Cardiac muscle cell (in vitro differentiated cells and primary cell): ENCODE data around the gene GSTK1. TPM values are rescaled to one million over a fixed set of nuclear protein-coding genes. Genes with fewer than 3 reads are reported as not detected.

ENCODE experiments used
- DNase-seq, 2 donors: peaks; one replicate each; pipeline versions ENCODE4 v3.0.0 to v3.0.0-alpha.2; 2010 to 2017; ENCODE audit warnings: low read depth in 1 of 2, low spot score in 1 of 2
- H3K27ac ChIP-seq: fragments of 200-600 bp; sonication (generic); 2 replicates; pipeline ENCODE4 v1.5.1; 2016
- H3K27me3 ChIP-seq: fragments of 200-600 bp; sonication (generic); 2 replicates; pipeline ENCODE4 v1.6.0; 2016; ENCODE audit warnings: control low read depth
- H3K36me3 ChIP-seq: fragments of 200-600 bp; sonication (generic); 2 replicates; pipeline ENCODE4 v1.5.1; 2016; ENCODE audit warnings: control low read depth
- H3K4me1 ChIP-seq: fragments of 200-600 bp; sonication (generic); 2 replicates; pipeline ENCODE4 v1.8.1; 2017; ENCODE audit warnings: low read depth, mild to moderate bottlenecking, mixed run types
- H3K4me3 ChIP-seq: fragments of 200-600 bp; sonication (generic); 2 replicates; pipeline ENCODE4 v1.5.1; 2016; ENCODE audit warnings: mild to moderate bottlenecking
- H3K9me3 ChIP-seq: fragments of 200-600 bp; sonication (generic); 2 replicates; pipeline ENCODE4 v1.5.1; 2017; ENCODE audit warnings: low read depth, mild to moderate bottlenecking, control low read depth
- polyA plus RNA-seq: library from polyadenylated mRNA; unstranded; fragments of >200 nt; fragmentation: Nextera tagmentation; extraction: Ambion mirVana; gene quantifications from 2 replicates; pipeline ENCODE4 v1.2.1, GENCODE V29; 2016
- total RNA-seq: library from RNA; depleted of rRNA; stranded (reverse); fragments of >200 nt; gene quantifications from 2 replicates; pipeline ENCODE4 v1.2.3, GENCODE V29; 2016
- TF ChIP-seq, protein P1 (sequence below): IDR thresholded peaks from 2 replicates; pipeline ENCODE4 v1.5.1; 2012; ENCODE audit warnings: low read depth, mild to moderate bottlenecking, low read length

Gene GSTK1
- total and polyA plus RNA-seq, 2 experiments from 2014 or later: 218 to 248 TPM

DNA sequence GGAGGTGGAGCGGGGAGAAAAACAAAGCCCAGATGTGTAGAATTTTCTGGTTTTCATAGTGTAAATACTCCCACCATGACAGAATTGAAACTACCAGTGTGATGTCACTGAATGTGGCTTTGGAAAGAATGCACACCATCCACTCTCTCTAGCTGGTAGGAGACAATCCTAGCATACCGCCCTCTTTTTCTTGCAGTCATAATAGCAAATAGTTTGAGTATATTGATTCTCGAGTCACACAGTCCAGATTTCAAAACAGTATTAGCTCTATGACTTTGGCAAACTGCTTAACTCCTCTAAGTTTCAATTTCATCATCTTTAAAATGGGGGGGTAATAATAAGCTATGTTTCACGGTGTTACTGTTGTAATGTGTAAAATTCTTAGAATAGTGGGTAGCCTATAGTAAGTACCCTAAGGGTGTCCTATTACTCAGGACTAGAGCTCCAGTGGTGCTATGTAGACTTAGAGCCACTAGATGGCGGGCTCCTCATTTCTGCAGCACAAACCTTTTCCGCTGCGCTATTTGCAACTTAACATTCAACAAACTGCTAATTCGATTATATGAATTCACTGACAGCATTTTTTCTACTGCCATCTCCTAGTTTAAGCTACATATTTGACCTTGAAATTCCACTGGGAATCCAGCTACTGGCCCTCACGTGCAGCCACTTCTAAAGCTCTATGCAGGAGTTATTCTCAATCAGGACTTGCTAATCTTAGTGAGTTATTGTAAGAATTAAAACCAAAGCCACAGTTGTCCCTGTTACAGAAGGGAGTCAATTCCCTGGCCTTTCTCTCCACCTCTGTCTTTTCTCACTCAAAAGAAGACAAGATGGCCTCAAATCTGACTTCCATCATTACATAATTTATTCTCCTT, 22.7 kb upstream of the GSTK1 start:
- no peaks in the 10 kb centered on the region for H3K9me3 ChIP-seq
- no peak overlapping the region for H3K4me3 ChIP-seq
- H3K27ac ChIP-seq: no peak overlapping the region
- H3K4me1 ChIP-seq: no peaks in the 10 kb centered on the region
- no peaks in the 10 kb centered on the region for H3K27me3 ChIP-seq
- no peaks in the 10 kb centered on the region for H3K36me3 ChIP-seq
- peak; percentile 81 to 91 for DNase-seq
- TF ChIP-seq, protein P1, sequence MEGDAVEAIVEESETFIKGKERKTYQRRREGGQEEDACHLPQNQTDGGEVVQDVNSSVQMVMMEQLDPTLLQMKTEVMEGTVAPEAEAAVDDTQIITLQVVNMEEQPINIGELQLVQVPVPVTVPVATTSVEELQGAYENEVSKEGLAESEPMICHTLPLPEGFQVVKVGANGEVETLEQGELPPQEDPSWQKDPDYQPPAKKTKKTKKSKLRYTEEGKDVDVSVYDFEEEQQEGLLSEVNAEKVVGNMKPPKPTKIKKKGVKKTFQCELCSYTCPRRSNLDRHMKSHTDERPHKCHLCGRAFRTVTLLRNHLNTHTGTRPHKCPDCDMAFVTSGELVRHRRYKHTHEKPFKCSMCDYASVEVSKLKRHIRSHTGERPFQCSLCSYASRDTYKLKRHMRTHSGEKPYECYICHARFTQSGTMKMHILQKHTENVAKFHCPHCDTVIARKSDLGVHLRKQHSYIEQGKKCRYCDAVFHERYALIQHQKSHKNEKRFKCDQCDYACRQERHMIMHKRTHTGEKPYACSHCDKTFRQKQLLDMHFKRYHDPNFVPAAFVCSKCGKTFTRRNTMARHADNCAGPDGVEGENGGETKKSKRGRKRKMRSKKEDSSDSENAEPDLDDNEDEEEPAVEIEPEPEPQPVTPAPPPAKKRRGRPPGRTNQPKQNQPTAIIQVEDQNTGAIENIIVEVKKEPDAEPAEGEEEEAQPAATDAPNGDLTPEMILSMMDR: peak; percentile 92

DNA sequence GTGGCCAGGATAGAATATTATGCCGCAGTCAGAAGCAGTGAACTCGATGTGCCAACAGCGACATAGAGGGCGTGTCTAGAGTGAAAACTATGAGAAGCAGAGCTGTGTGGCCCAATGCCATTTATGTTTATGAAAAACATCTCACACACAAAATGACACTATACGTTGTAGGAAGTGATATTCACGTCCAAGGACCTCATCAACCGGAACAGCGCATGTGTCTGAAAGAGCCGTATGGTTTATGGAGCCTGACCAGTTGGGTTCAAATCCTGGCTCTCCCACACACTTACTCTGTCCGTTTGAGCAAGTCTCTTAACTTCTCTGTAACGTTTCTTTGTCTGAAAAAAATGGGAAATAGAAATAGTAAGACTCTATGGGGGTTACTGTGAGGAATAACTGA, 20.9 kb upstream of the GSTK1 start:
- no peak overlapping the region for H3K4me3 ChIP-seq
- H3K27me3 ChIP-seq: no peaks in the 10 kb centered on the region
- H3K36me3 ChIP-seq: no peaks in the 10 kb centered on the region
- TF ChIP-seq, protein P1: no peak
- no peak overlapping the region for H3K27ac ChIP-seq
- H3K4me1 ChIP-seq: no peaks in the 10 kb centered on the region
- no peaks in the 10 kb centered on the region for H3K9me3 ChIP-seq
- DNase-seq: no peak

DNA sequence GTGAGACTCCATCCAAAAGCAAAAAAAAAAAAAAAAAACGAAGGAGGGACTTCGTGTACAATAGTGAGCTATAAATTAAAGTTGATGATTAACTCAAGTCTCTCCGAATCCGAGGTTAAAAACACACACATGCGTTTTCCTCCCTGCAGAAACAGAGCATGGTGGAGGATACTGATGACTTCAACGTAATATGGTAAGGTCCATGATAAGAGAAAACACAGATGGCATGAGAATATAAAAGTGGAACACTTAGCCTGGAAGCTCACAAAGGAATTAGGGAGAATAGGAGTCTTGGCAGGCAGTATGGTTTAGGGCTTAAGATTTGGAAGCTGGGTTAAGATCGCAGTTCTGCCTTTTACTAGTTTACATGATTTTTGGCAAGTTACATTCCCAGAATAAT, 20.1 kb upstream of the GSTK1 start:
- Histone ChIP-seq H3K4me1 (no peaks in the 10 kb centered on the region), H3K27me3 (no peaks in the 10 kb centered on the region), H3K36me3 (no peaks in the 10 kb centered on the region), H3K9me3 (no peaks in the 10 kb centered on the region), H3K4me3 (no peak overlapping the region), H3K27ac (no peak overlapping the region)
- TF ChIP-seq, protein P1: no peak
- DNase-seq: no peak

DNA sequence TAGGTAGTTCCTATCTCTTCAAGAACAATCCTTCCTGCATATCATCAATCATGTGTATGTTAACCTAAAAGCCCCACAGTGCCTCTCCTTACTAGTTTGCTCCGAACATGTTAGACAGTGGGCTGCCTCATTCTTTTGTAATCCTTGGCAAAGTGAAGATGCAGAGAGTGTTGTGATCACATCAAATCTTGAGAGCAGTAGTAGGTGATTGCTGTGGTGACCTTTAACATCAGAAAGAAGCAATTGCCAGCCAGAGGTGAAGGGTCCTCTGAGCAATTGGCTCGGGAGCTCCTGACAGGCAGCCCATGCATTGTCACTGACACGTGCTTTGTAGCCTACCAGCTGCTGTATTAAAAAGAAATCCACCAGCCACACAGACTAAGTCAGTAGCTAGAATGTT, 19.6 kb upstream of the GSTK1 start:
- H3K36me3 ChIP-seq: no peaks in the 10 kb centered on the region
- no peaks in the 10 kb centered on the region for H3K4me1 ChIP-seq
- no peaks in the 10 kb centered on the region for H3K9me3 ChIP-seq
- DNase-seq: no peak
- no peak overlapping the region for H3K4me3 ChIP-seq
- no peaks in the 10 kb centered on the region for H3K27me3 ChIP-seq
- H3K27ac ChIP-seq: no peak overlapping the region
- TF ChIP-seq, protein P1: no peak

DNA sequence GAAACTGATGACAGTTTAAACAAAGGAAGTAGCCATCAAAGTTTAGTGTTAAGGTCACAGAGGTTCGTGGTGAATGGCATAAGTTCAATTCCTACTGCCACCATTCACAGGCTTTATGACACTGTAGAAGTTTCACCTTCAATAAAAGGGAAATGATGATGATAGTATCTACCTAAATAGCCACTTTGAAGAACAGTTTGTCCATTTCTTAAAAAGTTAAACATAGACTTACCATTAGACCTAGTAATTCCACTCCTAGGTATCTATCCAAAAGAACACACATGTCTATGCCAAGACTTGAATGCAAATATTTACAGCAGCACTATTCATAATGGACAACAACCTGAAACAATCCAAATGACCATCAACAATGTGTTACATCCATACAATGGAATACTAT, 18.9 kb upstream of the GSTK1 start:
- Histone ChIP-seq H3K27ac (no peak overlapping the region), H3K4me3 (no peak overlapping the region), H3K27me3 (no peaks in the 10 kb centered on the region), H3K36me3 (no peaks in the 10 kb centered on the region), H3K9me3 (no peaks in the 10 kb centered on the region), H3K4me1 (no peaks in the 10 kb centered on the region)
- TF ChIP-seq, protein P1: no peak
- no peak for DNase-seq
